Epithelial cell of esophagus (primary cell): Measurements from ENCODE around the gene IMPDH1.

Experiments
- DNase-seq: peaks from one replicate; pipeline ENCODE4 v3.0.0; 2010; ENCODE audit warnings: low read depth
- H3K4me3 ChIP-seq: 2 replicates; pipeline ENCODE4 v1.5.1; 2011; ENCODE audit warnings: mild to moderate bottlenecking, low read length, control low read depth
- TF ChIP-seq, protein P1 (sequence below): IDR thresholded peaks from 2 replicates; pipeline ENCODE4 v1.5.1; 2011; ENCODE audit warnings: low read depth, mild to moderate bottlenecking, low read length, control low read depth, inconsistent platforms; ENCODE audit not compliant: insufficient read depth; ENCODE audit errors: missing control alignments

IMPDH1 gene

DNA sequence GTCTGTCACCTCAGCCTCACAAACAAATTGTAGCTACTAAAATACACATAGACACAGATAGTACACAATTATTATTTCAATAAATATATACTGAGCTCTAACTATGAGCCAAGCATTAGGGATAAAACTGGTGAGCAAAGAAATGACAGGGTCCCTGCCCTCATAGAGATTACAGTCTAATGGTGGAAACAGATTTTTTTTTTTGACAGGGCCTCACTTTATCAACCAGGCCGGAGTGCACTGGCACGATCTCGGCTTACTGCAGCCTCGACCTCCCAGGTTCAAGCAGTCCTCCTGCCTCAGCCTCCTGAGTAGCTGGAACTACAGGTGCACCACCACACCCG, 65.4 kb downstream of the IMPDH1 start:
- H3K4me3 ChIP-seq = no peak overlapping the region
- TF ChIP-seq, protein P1, sequence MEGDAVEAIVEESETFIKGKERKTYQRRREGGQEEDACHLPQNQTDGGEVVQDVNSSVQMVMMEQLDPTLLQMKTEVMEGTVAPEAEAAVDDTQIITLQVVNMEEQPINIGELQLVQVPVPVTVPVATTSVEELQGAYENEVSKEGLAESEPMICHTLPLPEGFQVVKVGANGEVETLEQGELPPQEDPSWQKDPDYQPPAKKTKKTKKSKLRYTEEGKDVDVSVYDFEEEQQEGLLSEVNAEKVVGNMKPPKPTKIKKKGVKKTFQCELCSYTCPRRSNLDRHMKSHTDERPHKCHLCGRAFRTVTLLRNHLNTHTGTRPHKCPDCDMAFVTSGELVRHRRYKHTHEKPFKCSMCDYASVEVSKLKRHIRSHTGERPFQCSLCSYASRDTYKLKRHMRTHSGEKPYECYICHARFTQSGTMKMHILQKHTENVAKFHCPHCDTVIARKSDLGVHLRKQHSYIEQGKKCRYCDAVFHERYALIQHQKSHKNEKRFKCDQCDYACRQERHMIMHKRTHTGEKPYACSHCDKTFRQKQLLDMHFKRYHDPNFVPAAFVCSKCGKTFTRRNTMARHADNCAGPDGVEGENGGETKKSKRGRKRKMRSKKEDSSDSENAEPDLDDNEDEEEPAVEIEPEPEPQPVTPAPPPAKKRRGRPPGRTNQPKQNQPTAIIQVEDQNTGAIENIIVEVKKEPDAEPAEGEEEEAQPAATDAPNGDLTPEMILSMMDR = no peak
- DNase-seq = no peak

DNA sequence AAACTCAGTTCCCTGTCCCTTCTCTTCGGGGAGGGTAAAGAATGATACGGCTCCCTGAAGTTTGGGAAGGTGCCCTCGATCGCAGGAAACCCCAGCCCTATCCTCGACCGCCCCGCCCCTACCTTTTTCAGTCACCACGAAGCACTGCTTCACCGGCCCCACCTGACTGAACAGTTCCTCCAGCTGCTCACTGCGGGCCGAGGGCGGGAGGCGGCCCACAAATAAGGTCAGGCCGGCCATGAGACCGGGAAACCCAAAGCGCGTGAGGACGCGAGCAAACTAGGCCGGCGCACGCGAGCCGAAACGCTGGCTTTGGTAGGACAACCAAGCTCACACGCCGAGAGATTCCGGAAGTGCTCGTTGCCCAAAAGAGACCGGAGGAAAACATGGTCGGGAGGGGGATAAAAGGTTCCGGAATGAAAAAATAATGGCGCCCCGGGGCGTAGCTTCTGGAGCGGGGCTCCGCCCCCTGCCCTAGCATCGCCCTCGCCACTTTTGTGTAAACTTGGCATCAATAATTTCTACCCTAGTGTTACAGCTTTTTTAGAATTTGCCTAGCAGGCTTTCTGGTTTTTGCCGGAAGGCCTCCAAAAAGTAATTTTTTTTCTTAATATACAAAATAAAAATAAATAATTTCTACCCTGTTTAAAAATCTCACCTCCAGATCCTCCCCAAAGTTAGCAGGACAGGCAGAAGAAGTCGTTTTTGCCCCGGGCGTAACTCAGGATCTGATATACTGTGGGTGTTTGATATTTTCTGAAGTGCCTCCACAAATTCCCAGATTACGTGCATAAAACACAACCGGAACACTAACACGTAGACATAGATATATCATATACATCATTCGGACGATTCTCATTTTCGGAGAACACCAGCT, 66.0 kb downstream of the IMPDH1 start, which contains the start of gene RBM28:
RBM28 (minus strand) TSS at position 355 of the 877 bp plus-strand sequence; CDS start at position 240, 115 bp downstream.
- DNase-seq = peak; percentile 92
- H3K4me3 ChIP-seq = peak within 1 kb of the TSS; percentile 84
- TF ChIP-seq, protein P1 = no peak
